Measurements from ENCODE around the gene DLG4. TPM values are rescaled to one million over a fixed set of nuclear protein-coding genes. Genes with fewer than 3 reads are reported as not detected.
"Not testable (repeated sequence)": the region's sequence is repeated elsewhere in the genome, so short reads cannot be mapped to it uniquely, and the experiment has no call there.

Gene DLG4
- polyA plus RNA-seq, 4 donors, result 25.8 to 50.7 (median 41.7) TPM

DNA sequence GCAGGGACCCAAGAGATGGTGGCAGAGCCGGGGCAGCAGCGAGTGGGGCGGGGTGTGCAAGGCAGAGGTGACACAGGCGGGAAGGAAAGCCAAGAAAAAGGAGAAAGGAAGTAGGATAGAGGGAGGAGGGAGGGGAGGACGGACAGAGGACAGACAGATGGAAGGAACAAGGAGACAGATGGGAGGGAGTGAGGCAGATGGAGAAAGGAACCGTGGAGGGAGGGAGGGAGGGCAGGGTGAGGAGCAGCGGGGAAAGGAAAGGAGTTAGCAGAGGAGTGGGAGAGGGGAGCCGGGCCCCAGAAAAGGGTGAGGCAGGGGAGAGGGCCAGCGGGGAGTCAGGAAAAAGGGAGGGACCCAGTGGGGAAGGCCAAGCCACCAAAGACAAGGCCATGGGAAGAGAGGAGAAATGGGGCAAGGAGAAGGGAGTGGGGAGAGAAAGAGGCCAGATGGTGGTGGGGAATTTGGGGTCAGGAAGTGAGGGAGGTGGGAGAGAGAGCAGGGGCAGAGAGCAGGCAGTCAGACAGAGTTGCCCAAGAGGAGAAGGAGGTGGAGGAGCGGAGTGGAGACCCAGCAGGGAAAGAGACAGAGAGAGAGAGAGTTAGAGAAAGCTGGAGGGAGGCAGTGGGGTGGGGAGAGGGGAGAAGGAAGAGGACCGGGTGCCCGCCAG is 27.2 kb downstream of the DLG4 start:
- no peak for DNase-seq (ENCODE audit: low read depth in 4 of 4, low spot score in 3 of 4)

GRCh38 chr17:7191571-7192270 is 27.9 kb downstream of the DLG4 start:
- no peak for DNase-seq (ENCODE audit: low read depth in 4 of 4, low spot score in 3 of 4)

DNA sequence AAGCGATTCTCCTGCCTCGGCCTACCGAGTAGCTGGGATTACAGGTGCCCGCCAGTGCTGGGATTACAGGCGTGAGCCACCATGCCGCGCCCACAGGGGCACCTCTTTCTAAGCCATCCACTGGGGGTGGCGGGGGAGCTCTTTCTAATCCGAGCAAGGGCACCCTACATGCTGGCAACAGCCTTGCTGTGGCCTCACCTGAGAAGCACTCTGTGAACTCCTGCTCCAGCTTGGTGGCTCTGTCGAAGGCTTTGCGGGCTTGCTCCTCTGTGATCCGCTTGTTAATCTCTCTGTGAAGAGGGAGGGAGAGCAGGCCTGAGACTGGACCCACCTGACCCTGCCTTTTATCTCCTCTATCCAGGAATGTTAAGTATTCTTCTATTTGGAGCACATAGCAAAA is 28.6 kb downstream of the DLG4 start:
- DNase-seq (ENCODE audit: low read depth in 4 of 4, low spot score in 3 of 4), result no peak

GRCh38 chr17:7190276-7190917 is 29.2 kb downstream of the DLG4 start:
- DNase-seq (ENCODE audit: low read depth in 4 of 4, low spot score in 3 of 4), result no peak

- no peak for DNase-seq (ENCODE audit: low read depth in 4 of 4, low spot score in 3 of 4)
Observed at GRCh38 chr17:7186241-7186640, 33.4 kb downstream of the DLG4 start.

GRCh38 chr17:7184647-7185046 is 35.0 kb downstream of the DLG4 start:
- no peak for DNase-seq (ENCODE audit: low read depth in 4 of 4, low spot score in 3 of 4)

GRCh38 chr17:7184091-7184488 is 35.5 kb downstream of the DLG4 start:
- DNase-seq (ENCODE audit: low read depth in 4 of 4, low spot score in 3 of 4), result peak in 3 of 4 donors; percentile 36 to 65 (median 60)

GRCh38 chr17:7183433-7184090 is 36.1 kb downstream of the DLG4 start:
- no peak for DNase-seq (ENCODE audit: low read depth in 4 of 4, low spot score in 3 of 4)

GRCh38 chr17:7182101-7182500 is 37.5 kb downstream of the DLG4 start:
- DNase-seq (ENCODE audit: low read depth in 4 of 4, low spot score in 3 of 4), result not testable (repeated sequence)

DNA sequence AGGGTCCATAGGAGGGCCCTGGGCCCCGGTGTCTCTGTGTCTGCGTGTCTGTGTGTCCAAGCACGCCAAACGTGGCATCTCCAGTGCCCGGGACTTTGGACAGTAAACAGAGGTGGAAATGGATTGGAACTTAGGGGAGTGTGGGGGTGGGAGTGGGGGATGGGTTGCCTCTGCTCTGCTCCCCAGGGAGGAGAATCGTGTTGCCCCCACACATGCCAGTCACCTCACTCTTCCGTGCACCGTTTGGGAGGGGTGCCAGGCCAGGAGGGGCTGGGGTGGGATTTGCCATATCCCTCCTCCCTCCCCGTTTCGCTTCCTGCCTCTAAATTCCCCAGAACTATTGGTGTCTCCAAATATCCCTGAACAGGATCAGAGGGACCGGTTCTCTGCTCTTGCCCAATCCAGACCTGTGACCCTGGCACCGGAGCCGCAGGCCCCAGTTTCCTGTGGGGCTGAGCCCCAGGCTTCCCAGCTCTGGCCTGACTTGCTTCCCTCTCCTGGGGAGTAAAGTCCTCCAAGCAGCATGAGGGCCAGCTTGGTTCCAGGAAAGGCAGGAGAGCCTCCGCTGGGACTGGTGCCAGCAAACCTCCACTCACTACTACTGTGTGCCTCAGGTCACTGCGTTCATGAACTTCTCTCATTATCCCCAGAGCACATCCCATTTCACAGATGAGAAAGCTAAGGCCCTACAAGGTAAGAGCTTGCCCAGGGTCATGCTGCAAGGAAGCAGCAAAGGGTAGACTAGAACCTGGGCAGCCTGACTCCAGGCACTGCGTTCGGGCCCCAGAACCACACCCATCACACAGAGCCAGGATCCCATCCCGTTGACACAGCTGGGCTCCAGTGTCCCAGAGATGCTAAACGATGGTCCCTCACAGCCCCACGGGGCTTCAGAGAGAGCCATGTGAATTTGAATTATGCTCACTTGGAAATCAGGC is 40.0 kb downstream of the DLG4 start, which contains the start of gene ASGR1:
ASGR1 (minus strand) TSS at position 54 of the 938 bp plus-strand sequence. CDS start 807 bp downstream, outside the sequence.
- no peak for DNase-seq (ENCODE audit: low read depth in 4 of 4, low spot score in 3 of 4)

DNA sequence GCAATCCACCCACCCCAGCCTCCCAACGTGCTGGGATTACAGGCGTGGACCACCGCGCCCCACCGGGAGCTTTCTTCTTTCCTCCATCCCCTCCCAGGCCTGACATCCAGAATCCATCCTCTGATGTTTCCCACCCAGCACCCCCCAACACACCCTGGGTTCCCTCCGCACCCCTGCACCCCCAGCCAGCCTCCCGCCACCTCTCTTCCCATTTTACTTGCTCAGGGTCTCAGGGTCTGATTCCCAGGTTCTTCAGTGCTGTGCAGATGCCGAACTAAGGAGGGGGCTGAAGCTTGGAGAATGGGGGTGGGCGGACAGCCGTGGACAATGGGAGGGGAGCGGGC is 40.7 kb downstream of the DLG4 start:
- DNase-seq (ENCODE audit: low read depth in 4 of 4, low spot score in 3 of 4), result no peak

GRCh38 chr17:7177954-7178477 is 41.6 kb downstream of the DLG4 start:
- peak in 2 of 4 donors; percentile 10 to 34 for DNase-seq (ENCODE audit: low read depth in 4 of 4, low spot score in 3 of 4)

DNA sequence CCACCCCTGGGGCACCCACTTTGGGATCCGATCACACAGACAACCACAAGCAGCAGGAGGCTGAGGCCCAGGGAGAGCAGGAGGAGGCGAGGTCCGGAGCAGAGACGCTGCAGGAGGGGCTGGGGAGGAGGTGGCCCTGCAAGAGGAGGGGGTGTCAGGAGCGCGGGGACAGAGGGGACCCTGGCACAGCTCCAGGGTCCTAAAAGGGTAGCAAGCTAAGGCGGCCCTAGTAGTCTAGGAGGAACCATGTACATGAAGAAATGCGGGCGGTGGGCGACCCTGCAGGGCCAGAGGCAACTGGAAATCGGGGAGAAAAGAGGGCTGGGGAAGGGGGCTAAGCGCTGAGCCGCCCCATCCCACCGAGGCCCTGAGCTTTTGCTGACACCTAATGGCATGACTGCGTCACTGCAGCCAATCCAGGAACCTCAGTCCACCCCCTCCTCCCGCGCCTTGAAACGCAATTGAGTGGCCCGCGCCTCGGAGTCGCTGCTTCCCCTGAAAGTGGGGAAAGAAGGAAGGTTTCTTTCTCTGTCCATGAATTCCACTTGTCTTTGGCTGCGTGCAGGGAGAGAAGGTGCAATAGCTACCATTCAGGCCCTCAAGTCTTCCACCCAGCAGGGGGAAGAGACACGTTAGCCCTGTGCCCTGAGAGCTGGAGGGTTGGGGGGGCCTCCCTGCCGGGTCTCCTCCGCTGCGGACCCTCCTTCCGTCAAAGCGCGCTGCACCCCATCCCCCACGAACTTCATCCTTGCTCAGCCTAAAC is 42.3 kb downstream of the DLG4 start:
- DNase-seq (ENCODE audit: low read depth in 4 of 4, low spot score in 3 of 4), result peak; percentile 66 to 80 (median 70)

DNA sequence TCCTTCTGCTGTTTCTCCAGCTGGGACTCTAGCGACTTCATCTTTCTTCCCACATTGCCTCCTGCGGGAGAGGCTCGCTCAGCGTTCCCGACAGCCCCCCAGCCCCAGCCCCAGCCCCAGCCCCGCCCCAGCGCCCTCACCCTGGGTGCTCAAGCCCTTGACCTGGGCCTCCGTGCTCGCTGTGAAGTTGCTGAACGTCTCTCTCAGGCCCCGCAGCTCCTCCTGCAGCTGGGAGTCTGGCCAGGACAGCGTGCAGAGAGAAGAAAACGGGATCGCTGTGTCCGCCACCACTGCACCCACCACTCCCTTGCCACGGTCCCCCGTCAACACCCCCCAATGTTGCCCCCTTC is 42.8 kb downstream of the DLG4 start:
- DNase-seq (ENCODE audit: low read depth in 4 of 4, low spot score in 3 of 4), result peak in 1 of 4 donors; percentile 28

DNA sequence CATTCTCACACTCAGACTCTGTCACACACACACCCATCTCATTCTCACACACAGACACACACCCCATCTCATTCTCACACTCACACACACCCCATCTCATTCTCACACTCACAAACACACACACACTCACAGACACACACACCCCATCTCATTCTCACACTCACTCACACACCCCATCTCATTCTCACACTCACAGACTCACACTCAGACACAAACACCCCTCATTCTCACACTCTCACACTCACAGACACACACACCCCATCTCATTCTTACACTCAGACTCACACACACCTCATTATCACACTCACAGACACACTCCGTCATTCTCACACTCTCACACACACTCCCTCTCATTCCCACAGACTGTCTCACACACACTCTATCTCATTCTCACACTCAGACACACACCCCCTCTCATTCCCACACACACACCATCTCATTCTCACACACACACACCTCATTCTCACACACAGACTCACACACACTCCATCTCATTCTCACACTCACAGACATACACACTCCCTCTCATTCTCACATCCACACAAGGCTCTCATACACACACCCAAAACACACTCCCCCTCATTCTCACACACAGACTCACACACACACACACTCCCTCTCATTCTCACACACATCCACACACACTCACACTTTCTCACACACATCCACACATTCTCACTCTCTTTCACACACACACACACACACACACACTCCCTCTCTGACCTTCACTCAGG is 43.4 kb downstream of the DLG4 start:
- no peak for DNase-seq (ENCODE audit: low read depth in 4 of 4, low spot score in 3 of 4)

GRCh38 chr17:7175330-7175733 is 44.3 kb downstream of the DLG4 start:
- DNase-seq (ENCODE audit: low read depth in 4 of 4, low spot score in 3 of 4), result no peak

- no peak for DNase-seq (ENCODE audit: low read depth in 4 of 4, low spot score in 3 of 4)
Observed at GRCh38 chr17:7174603-7175326, 44.9 kb downstream of the DLG4 start.

Measured in left renal pelvis (tissue), 4 donors.